ENCODE results near the gene CD22. TPM values are rescaled to one million over a fixed set of nuclear protein-coding genes. Genes with fewer than 3 reads are reported as not detected.

CD22 gene
- total RNA-seq, 1 donor = not detected

- TF ChIP-seq CTCF (IDR thresholded peaks at IDR 0.05; ENCODE audit: insufficient read depth, low read length) = no peak
- no peak overlapping the region for H3K4me3 ChIP-seq (ENCODE audit: low read depth, low read length)
- no peak for DNase-seq (ENCODE audit: low read depth)
Measured at GRCh38 chr19:35351411-35352176, 22.6 kb downstream of the CD22 start.

GRCh38 chr19:35352177-35352447 lies 23.1 kb downstream of the CD22 start:
- no peak overlapping the region for H3K4me3 ChIP-seq (ENCODE audit: low read depth, low read length)
- no peak for TF ChIP-seq CTCF (IDR thresholded peaks at IDR 0.05; ENCODE audit: insufficient read depth, low read length)
- no peak for DNase-seq (ENCODE audit: low read depth)

- H3K4me3 ChIP-seq (ENCODE audit: low read depth, low read length) = no peak overlapping the region
- DNase-seq (ENCODE audit: low read depth) = peak; percentile 74
- TF ChIP-seq CTCF (IDR thresholded peaks at IDR 0.05; ENCODE audit: insufficient read depth, low read length) = peak; percentile 83
Measured at GRCh38 chr19:35352448-35353304, 23.7 kb downstream of the CD22 start.

GRCh38 chr19:35353635-35354034 lies 24.6 kb downstream of the CD22 start:
- no peak for DNase-seq (ENCODE audit: low read depth)
- TF ChIP-seq CTCF (IDR thresholded peaks at IDR 0.05; ENCODE audit: insufficient read depth, low read length) = no peak
- H3K4me3 ChIP-seq (ENCODE audit: low read depth, low read length) = no peak overlapping the region

- TF ChIP-seq CTCF (IDR thresholded peaks at IDR 0.05; ENCODE audit: insufficient read depth, low read length) = no peak
- H3K4me3 ChIP-seq (ENCODE audit: low read depth, low read length) = no peak overlapping the region
- DNase-seq (ENCODE audit: low read depth) = no peak
Measured at GRCh38 chr19:35354898-35355297, 25.9 kb downstream of the CD22 start.

GRCh38 chr19:35355791-35356460 lies 26.9 kb downstream of the CD22 start:
- TF ChIP-seq CTCF (IDR thresholded peaks at IDR 0.05; ENCODE audit: insufficient read depth, low read length) = no peak
- DNase-seq (ENCODE audit: low read depth) = no peak

More at GRCh38 chr19:35355791-35356460, 26.9 kb downstream of the CD22 start:
- no peak overlapping the region for H3K4me3 ChIP-seq (ENCODE audit: low read depth, low read length)
